HG03064 (cell line): Measurements from ENCODE around the gene HSPA6.
"Not testable (repeated sequence)": the region's sequence is repeated elsewhere in the genome, so short reads cannot be mapped to it uniquely, and the experiment has no call there.

Experiments
- ATAC-seq: cut with Tn5 transposase; IDR thresholded peaks from one replicate; pipeline ENCODE4 v1.9.1; 2021; ENCODE audit warnings: low read depth; ENCODE audit not compliant: unreplicated experiment

HSPA6 gene

DNA sequence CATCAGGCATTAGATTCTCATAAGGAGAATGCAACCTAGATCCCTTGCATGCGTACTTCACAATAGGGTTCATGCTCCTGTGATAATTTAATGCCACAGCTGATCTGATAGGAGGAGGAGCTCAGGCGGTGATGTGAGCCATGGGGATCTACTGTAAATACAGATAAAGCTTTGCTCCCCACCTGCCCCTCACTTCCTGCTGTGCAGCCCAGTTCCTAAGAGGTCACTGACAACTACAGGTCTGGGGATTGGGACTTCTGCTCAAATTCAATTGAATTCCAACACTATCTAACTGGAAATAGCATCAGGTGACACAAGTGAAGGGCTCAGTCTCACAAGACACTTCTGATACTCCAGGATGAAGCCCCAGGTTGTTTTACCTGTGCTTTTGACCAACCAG lies 32.6 kb downstream of the HSPA6 start:
- ATAC-seq, result not testable (repeated sequence)

GRCh38 chr1:161557506-161558450 lies 33.4 kb downstream of the HSPA6 start:
- ATAC-seq, result not testable (repeated sequence)

GRCh38 chr1:161560960-161561715 lies 36.8 kb downstream of the HSPA6 start:
- ATAC-seq, result not testable (repeated sequence)

DNA sequence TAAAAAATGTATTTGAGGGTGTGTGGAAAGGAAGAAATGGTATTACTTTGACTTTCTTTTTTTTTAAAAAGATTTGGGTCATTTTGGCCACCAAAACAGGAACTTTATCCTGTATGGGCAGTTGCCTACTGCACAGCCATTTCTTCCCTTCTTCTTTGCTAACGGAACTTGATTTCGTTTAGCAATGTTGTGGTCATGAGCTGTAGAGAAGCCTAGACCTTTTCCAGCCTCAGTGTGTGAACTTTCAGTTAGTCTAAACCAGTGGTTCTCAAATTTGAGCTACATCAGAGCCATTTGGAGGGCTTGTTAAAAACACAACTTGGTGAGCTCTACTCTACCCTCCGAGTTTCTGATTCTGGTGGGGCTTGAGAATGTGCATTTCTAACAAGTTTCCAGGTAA lies 38.1 kb downstream of the HSPA6 start:
- not testable (repeated sequence) for ATAC-seq

DNA sequence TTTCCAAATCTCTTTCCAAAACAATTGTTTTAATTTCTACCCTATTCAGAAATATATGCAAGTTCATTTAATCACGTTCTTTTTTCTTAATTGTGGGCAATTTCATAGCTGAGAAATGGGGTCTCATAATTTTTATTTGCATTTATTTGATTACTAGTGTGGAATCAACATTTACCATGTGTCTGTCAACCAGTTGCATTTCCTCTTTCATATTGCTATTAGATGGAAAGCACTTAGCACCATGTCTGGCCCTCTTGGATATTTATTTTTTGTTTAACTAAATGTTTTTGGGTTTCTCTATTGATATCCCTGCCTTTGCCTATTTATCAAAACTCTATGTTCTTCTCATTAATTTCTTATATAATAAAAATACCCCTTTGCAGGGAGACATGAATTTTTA lies 39.2 kb downstream of the HSPA6 start:
- ATAC-seq, result not testable (repeated sequence)

DNA sequence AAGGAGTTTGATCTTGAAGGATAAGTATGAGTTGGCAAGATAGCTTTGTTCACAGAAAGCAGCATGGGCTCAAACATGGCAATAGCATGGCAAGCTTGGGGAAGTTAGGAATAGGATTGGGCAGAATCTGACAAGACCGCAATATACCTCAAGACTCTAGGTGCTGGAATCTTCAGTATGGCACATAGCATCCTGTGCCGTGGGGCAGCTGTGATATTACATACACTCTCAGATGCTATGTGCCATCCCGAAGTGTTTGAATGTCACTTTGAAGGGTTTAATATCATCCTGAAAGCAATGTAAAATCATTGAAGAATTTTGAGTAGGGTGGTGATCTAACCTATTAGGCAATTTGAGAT lies 42.2 kb downstream of the HSPA6 start:
- not testable (repeated sequence) for ATAC-seq

DNA sequence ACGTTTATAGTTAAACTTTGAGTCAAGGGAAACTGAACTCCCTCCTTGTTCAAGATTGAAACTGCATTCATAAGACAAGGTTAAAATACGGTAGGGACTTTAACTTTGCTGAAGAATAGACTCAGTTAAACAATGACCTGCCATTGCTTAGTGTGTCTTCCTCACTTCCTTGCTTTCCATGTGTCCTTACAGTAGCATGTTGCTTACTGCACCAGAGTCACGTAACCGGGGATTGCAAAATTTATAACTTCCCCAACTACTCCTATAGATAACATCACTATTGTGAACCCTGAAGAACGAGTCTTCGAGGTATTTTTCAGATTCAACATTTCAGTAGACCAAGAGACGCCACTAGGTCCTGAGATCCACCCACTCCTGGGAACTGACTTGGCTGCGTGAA lies 47.4 kb downstream of the HSPA6 start:
- not testable (repeated sequence) for ATAC-seq
